ENCODE results near the gene B4GALT2.

GRCh38 chr1:44038876-44039657 lies 60.1 kb downstream of the B4GALT2 start:
- TF ChIP-seq CTCF (IDR thresholded peaks at IDR 0.05) (no peak), POLR2A (IDR thresholded peaks at IDR 0.05) (no peak)
